Immature natural killer cell (primary cell): ENCODE measurements around the gene CLDND2. TPM values are rescaled to one million over a fixed set of nuclear protein-coding genes. Genes with fewer than 3 reads are reported as not detected.
A peak's percentile ranks its signal among the peaks of the same experiment; 100 is the strongest.

Source experiments
- DNase-seq, 3 donors: peaks; one replicate each; pipeline ENCODE4 v3.0.0; 2022; ENCODE audit warnings: mixed read lengths in 1 of 3
- H3K27ac Mint-ChIP-seq, 6 donors: one replicate each; pipeline ENCODE4 v1.8.0; 2020; ENCODE audit warnings: mixed read lengths in 6 of 6, mild to moderate bottlenecking in 5 of 6, inconsistent platforms in 4 of 6, moderate library complexity in 3 of 6
- H3K27me3 Mint-ChIP-seq, 3 donors: one replicate each; pipeline ENCODE4 v1.8.0; 2020 to 2021; ENCODE audit warnings: low read depth in 3 of 3, mild to moderate bottlenecking in 3 of 3, mixed read lengths in 3 of 3, moderate library complexity in 3 of 3, inconsistent platforms in 1 of 3
- H3K36me3 Mint-ChIP-seq, 3 donors: one replicate each; pipeline ENCODE4 v1.8.0; 2020; ENCODE audit warnings: mixed read lengths in 3 of 3, inconsistent platforms in 2 of 3, mild to moderate bottlenecking in 2 of 3
- H3K4me1 Mint-ChIP-seq, 2 donors: one replicate each; pipeline ENCODE4 v1.8.0; 2020; ENCODE audit warnings: inconsistent platforms in 2 of 2, mild to moderate bottlenecking in 2 of 2, mixed read lengths in 2 of 2, moderate library complexity in 1 of 2
- H3K4me3 Mint-ChIP-seq, 5 donors: one replicate each; pipeline ENCODE4 v1.8.0; 2020; ENCODE audit warnings: mild to moderate bottlenecking in 5 of 5, mixed read lengths in 5 of 5, inconsistent platforms in 3 of 5, moderate library complexity in 3 of 5
- H3K9me3 Mint-ChIP-seq, 6 donors: one replicate each; pipeline ENCODE4 v1.8.0; 2020; ENCODE audit warnings: mild to moderate bottlenecking in 6 of 6, mixed read lengths in 6 of 6, inconsistent platforms in 4 of 6, moderate library complexity in 3 of 6
- polyA plus RNA-seq, 3 donors: library from polyadenylated mRNA; unstranded; fragments of 300-500 nt; fragmentation: Illumina TruSeq; gene quantifications; one replicate each; pipeline ENCODE4 v1.2.3, GENCODE V29; 2021

Gene CLDND2
- polyA plus RNA-seq, 3 donors from 2014 or later: 0.83 TPM; not detected in 2

DNA sequence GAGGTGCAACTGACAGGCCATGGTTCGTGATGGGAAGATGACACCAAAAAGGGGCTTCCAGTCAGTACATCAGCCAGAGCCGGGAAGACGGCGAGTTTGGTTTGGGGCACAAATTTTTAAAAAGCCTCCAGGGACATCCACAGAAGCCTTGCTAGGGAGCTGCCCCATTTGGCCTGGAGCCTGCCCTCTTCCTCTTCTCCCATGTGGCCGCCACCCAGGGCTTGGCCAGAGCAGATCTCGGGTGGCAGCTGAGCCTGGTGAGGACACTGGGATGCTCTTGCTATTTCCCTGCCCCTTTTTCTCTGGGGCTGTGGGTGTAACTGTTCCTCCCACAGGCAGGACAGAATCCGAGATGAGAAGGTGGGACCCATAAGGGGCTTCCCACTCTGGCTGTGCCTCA lies 10.9 kb downstream of the CLDND2 start:
- Mint-ChIP-seq H3K27me3 (peaks cover 0 to 2% (median 0%) of the 10 kb centered on the region in 3 donors), H3K4me1 (peaks cover 7 to 12% of the 10 kb centered on the region in 2 donors), H3K36me3 (peaks cover 0 to 10% (median 8%) of the 10 kb centered on the region in 3 donors), H3K4me3 (no peak overlapping the region), H3K9me3 (peaks cover 0 to 1% (median 0%) of the 10 kb centered on the region in 6 donors), H3K27ac (no peak overlapping the region)
- no peak for DNase-seq

GRCh38 chr19:51356159-51356801 lies 12.5 kb downstream of the CLDND2 start:
- Mint-ChIP-seq H3K27me3 (peaks cover 0 to 4% (median 0%) of the 10 kb centered on the region in 3 donors), H3K4me1 (peaks cover 0 to 2% of the 10 kb centered on the region in 2 donors), H3K36me3 (peaks cover 8 to 21% (median 17%) of the 10 kb centered on the region in 3 donors), H3K27ac (no peak overlapping the region), H3K4me3 (no peak overlapping the region), H3K9me3 (peaks cover 0 to 1% (median 0%) of the 10 kb centered on the region in 6 donors)
- DNase-seq: no peak

DNA sequence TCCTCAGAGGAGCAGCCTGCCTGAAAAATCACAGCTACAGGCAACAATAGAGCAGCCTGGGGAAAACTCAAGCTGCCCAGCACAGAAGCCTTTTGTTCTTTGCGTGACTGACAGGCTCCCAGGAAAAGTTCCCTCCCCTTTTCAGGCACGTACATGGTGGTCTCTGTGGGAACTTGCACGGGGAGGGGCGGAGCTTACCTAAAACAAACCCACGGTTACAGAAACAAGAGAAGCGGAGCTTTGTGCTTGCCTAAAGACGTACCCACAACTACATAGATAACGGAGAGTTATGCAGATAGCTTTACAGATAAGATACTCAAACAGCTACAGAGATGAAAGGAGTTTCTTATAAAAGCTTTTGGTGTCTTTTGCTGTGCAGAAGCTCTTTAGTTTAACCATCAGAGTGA lies 14.1 kb downstream of the CLDND2 start:
- H3K27me3 Mint-ChIP-seq: peaks cover 0 to 4% (median 0%) of the 10 kb centered on the region in 3 donors
- peaks cover 0 to 1% (median 0%) of the 10 kb centered on the region in 6 donors for H3K9me3 Mint-ChIP-seq
- H3K27ac Mint-ChIP-seq: no peak overlapping the region
- peaks cover 0 to 2% of the 10 kb centered on the region in 2 donors for H3K4me1 Mint-ChIP-seq
- DNase-seq: no peak
- H3K4me3 Mint-ChIP-seq: no peak overlapping the region
- peaks cover 8 to 27% (median 25%) of the 10 kb centered on the region in 3 donors for H3K36me3 Mint-ChIP-seq

DNA sequence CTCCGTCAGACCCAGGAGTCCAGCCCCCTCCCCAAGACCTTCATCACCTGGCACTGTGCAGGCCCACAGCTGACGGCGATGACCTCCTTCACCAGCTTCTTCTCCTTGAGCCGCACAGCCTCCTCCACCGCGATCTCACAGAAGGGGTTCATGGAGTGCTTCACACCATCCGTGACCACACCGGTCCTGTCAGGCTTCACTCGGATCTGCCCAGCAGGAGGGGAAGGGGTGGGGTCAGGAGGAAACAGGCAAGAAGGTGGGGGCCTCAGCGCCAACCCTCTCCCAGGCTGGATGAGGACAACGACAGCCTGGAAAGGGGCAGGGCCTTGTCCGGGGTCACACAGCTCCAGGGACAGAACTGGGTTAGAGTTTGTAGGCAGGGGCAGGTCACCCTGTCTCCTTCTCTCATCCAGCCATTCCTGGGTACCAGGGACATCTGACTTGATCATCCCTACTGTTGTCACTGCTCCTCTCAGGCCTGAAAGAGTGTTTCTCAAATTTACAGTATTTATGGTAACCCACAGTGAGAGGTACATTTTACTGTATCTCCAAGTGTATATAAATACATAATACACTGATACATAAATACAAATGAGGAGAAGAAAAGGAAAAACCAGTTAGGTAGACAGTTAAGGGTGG lies 14.6 kb downstream of the CLDND2 start:
- Mint-ChIP-seq H3K27ac (no peak overlapping the region), H3K9me3 (peaks cover 0 to 1% (median 0%) of the 10 kb centered on the region in 6 donors), H3K27me3 (peaks cover 0 to 4% (median 0%) of the 10 kb centered on the region in 3 donors), H3K4me1 (peaks cover 0 to 2% of the 10 kb centered on the region in 2 donors), H3K36me3 (peaks cover 8 to 25% (median 23%) of the 10 kb centered on the region in 3 donors), H3K4me3 (no peak overlapping the region)
- no peak for DNase-seq

DNA sequence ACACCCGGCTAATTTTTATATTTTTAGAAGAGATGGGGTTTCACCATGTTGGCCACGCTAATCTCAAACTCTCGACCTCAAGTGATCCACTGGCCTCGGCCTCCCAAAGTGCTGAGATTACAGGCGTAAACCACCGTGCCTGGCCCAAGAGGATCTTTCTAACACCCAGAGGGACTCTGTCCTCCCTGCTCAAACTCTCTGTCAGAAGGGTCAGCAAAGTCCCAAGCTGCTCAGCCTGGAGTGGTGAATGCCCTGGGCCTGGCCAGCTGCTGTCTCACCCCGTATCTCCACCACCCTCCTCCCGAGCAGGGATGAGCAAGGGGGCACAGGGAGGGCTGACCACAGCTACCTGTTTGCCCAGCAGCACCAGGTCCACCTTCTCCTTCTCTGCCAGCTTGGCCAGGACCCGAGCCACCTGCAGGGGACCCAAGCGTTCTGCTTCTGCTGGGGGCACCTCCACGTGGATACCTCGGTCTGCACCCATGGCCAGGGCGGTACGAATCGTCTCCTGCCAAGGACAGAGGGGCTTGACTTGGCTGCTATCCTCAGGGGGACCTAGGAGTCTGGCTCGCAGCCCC lies 15.9 kb downstream of the CLDND2 start:
- H3K27me3 Mint-ChIP-seq: peaks cover 0 to 6% (median 0%) of the 10 kb centered on the region in 3 donors
- H3K4me1 Mint-ChIP-seq: peaks cover 0 to 2% of the 10 kb centered on the region in 2 donors
- no peaks in the 10 kb centered on the region for H3K9me3 Mint-ChIP-seq
- no peak for DNase-seq
- H3K36me3 Mint-ChIP-seq: peaks cover 8 to 25% (median 23%) of the 10 kb centered on the region in 3 donors
- H3K27ac Mint-ChIP-seq: no peak overlapping the region
- no peak overlapping the region for H3K4me3 Mint-ChIP-seq

DNA sequence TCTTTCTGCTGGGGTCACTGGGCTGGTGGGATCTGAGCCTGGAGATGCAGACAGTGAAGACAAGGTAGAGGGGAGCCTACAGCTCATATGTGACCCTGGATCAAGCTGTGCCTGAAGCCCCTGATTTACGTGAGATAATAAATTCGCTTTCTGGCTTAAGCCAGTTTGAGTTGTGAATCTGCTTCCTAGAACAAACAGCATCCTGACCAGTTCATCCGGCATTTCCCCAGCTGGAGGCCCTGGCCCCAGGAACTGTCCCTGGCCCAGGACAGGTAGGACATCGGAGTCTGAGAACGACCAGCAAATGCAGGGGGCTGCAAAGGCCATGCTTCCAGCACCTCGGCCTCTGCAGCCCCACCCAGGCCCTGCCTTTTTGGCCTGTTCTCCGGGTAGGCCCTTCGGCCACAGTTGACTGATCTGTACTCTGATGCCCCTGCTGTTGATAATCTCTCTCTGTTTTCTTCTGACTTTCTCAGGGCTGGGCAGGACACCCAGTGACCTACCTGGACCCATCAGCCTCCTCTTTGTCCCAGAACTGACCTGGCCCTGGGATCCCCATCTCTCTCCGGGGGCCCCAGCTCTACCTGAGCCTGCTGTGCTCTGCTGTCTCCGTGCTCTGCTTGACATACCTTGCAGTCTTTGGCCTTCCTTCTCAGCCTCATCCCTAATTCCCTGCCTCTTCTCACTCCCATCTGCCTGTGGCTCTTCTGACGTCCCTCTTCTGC lies 17.4 kb downstream of the CLDND2 start:
- Mint-ChIP-seq H3K36me3 (peaks cover 11 to 27% (median 25%) of the 10 kb centered on the region in 3 donors), H3K9me3 (no peaks in the 10 kb centered on the region), H3K27ac (no peak overlapping the region)

GRCh38 chr19:51347209-51347928 lies 21.4 kb downstream of the CLDND2 start:
- DNase-seq: no peak
- Mint-ChIP-seq H3K9me3 (no peaks in the 10 kb centered on the region), H3K4me1 (no peaks in the 10 kb centered on the region), H3K27ac (no peak overlapping the region), H3K4me3 (no peak overlapping the region), H3K36me3 (peaks cover 11 to 29% (median 25%) of the 10 kb centered on the region in 3 donors), H3K27me3 (peaks cover 0 to 4% (median 0%) of the 10 kb centered on the region in 3 donors)

More for the DNA sequence above, 17.4 kb downstream of the CLDND2 start:
- Mint-ChIP-seq H3K4me3 (no peak overlapping the region), H3K27me3 (peaks cover 0 to 4% (median 0%) of the 10 kb centered on the region in 3 donors), H3K4me1 (peaks cover 0 to 2% of the 10 kb centered on the region in 2 donors)
- no peak for DNase-seq

DNA sequence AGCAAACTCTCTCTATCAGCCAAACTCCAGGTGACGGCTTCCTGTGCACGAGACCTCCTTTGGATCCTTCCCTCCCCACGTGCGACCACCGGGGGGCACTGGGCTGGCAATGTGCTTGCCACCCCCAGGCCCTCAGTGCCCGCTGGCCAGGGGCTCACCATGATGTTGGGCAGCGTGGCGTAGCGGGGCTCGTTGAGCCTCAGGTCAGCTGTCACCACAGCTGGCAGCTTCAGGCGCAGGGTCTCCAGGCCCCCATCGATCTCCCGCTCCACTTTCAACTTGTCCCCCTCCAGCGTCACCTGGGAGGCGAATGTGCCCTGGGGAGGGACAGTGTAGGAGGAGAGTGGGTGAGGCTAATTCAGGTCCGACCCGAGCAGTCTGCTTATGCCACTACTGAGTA lies 22.1 kb downstream of the CLDND2 start:
- H3K4me3 Mint-ChIP-seq: no peak overlapping the region

GRCh38 chr19:51345076-51345620 lies 23.7 kb downstream of the CLDND2 start:
- Mint-ChIP-seq H3K27ac (no peak overlapping the region), H3K9me3 (no peaks in the 10 kb centered on the region), H3K4me1 (peaks cover 0 to 2% of the 10 kb centered on the region in 2 donors), H3K4me3 (no peak overlapping the region), H3K27me3 (peaks cover 0 to 3% (median 2%) of the 10 kb centered on the region in 3 donors), H3K36me3 (peaks cover 4 to 13% (median 12%) of the 10 kb centered on the region in 3 donors)
- DNase-seq: no peak

More for the DNA sequence above, 22.1 kb downstream of the CLDND2 start:
- DNase-seq: no peak
- Mint-ChIP-seq H3K9me3 (no peaks in the 10 kb centered on the region), H3K27me3 (peaks cover 0 to 2% (median 0%) of the 10 kb centered on the region in 3 donors), H3K36me3 (peaks cover 6 to 23% (median 19%) of the 10 kb centered on the region in 3 donors), H3K27ac (no peak overlapping the region), H3K4me1 (no peaks in the 10 kb centered on the region)

DNA sequence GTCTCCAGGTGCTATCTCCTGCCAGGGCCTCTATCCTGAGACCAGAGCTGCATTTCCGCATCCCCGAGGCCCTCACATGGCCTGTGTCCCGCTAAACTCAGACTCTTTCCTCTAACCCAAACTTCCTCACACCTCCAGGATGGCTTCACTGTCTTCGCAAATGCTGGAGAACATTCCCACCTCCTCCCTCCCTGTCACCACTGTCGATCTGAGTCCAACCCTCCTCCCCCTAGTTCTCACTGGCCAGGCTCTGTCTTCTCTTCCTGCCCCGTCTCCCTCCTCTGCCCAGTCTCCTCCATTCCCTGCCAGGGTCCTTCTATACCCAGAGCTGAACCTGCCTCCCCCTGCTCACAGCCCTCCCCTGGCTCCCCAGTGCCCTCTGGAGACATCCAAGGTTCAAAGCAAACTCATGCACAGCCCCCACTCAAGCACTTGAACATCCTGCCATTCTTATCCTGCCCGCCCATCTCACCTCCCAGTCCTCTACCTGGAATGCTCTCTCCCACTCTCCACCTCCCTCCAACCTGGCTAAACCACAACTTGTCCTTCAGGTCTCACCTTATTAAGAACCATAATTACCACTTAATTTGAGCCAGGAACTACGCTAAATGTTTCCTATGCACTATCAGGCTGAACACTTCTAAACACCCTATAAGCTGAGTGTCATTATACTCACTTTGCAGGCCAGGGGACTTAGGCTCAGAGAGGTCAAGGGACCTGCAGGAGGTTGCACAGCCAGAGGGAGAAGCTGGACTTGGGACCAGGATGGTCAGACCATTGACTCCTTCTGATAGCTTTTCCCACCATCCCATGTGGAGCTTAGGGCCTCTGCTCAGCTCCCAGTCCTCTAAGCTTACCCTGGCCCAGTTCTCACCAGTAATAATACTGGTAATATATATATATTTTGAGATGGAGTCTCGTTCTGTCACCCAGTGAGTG lies 25.9 kb downstream of the CLDND2 start:
- no peak for DNase-seq

GRCh38 chr19:51341976-51342580 lies 26.7 kb downstream of the CLDND2 start, which contains the start of gene VSIG10L:
VSIG10L (minus strand) TSS chr19:51342139; CDS start chr19:51342124, 15 bp downstream.
- Mint-ChIP-seq H3K36me3 (peaks cover 0 to 5% (median 4%) of the 10 kb centered on the region in 3 donors), H3K4me3 (peak within 1 kb of the TSS; percentile 63 to 80 (median 67)), H3K4me1 (peaks cover 15 to 16% of the 10 kb centered on the region in 2 donors), H3K27ac (peak within 1 kb of the TSS in 5 of 6 donors; percentile 30 to 61 (median 39)), H3K27me3 (peaks cover 0 to 8% (median 5%) of the 10 kb centered on the region in 3 donors), H3K9me3 (no peaks in the 10 kb centered on the region)
- DNase-seq: no peak

More for the DNA sequence above, 25.9 kb downstream of the CLDND2 start:
- Mint-ChIP-seq H3K36me3 (peaks cover 4 to 12% (median 9%) of the 10 kb centered on the region in 3 donors), H3K27ac (peak overlapping the region in 2 of 6 donors; percentile 26 to 55), H3K4me1 (peaks cover 15 to 16% of the 10 kb centered on the region in 2 donors), H3K9me3 (no peaks in the 10 kb centered on the region), H3K27me3 (peaks cover 0 to 8% (median 5%) of the 10 kb centered on the region in 3 donors), H3K4me3 (peak overlapping the region in 3 of 5 donors; percentile 7 to 22 (median 7))
